Measurements from ENCODE around the gene ZNF519. TPM values are rescaled to one million over a fixed set of nuclear protein-coding genes. Genes with fewer than 3 reads are reported as not detected.
"Not testable (repeated sequence)": the region's sequence is repeated elsewhere in the genome, so short reads cannot be mapped to it uniquely, and the experiment has no call there.

ZNF519 gene
- total RNA-seq, 2 donors from 2014 or later: 24.6 to 31.9 TPM

DNA sequence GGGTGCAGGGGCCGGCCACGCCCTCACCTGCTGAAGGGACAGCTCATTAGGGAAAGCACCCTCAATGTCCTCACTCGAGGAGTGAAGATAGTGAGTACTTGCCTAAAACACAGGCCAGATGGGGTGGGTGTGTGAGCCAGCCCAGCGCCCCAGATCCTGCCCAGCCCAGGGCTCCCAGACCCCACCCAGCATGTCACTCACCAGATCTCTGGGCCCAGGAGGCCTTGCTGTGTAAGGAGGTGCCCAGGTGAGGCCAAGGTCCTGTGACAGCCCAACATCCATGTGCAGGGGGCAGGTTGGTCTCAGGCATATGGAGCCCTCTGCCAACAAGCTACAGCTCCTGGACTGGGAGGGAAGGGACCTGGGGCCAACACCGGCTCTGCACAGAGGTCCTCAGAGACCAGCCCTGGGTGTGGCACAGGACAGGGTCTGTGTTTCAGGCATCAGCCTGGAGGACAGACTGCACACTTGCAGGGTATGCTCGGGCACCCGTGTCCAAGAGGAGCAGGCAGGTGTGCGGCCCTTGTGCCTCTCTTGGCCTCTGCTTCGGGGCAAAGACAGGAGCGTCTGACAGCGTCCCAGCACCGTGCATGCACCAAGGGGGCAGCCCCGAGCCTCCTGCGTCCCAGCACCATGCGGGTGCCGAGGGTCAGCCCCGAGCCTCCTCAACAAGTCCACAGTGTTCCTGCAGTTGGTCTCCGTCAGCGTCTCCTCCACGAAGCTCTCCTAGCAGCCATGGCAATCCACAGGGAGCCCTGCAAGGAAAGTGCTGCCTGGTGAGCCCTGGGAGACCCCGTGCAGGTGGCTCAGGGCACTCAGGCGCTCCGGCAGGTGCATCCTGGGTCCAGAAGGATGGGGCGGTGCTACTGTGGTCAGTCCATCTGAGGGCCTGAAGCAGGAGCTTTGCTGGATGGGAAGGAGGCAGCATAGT lies 16.0 kb upstream of the ZNF519 start:
- H3K9me3 ChIP-seq (ENCODE audit: control insufficient read depth, low read length); H3K4me3 ChIP-seq (ENCODE audit: low read length); DNase-seq; H3K27ac ChIP-seq (ENCODE audit: low read depth, low read length); H3K36me3 ChIP-seq (ENCODE audit: control insufficient read depth, insufficient read depth, low read length); H3K36me3 Mint-ChIP-seq (ENCODE audit: low read depth); H3K4me1 Mint-ChIP-seq; H3K4me1 ChIP-seq (ENCODE audit: control insufficient read depth, insufficient read depth, low read length); H3K27me3 Mint-ChIP-seq (ENCODE audit: insufficient read depth); H3K27ac Mint-ChIP-seq; H3K4me3 Mint-ChIP-seq; H3K27me3 ChIP-seq (ENCODE audit: control insufficient read depth, insufficient read depth, low read length, poor library complexity, severe bottlenecking); H3K9ac ChIP-seq (ENCODE audit: extremely low read depth, low read length, poor library complexity, severe bottlenecking): not testable (repeated sequence)
- WGBS, 2 experiments (ENCODE audit: insufficient coverage in 1 of 2, insufficient read length in 1 of 2): 74 to 97% methylated on average over 6 to 24 of the region's 24 CpGs
- peaks cover 62% of the 10 kb centered on the region for H3K9me3 Mint-ChIP-seq

DNA sequence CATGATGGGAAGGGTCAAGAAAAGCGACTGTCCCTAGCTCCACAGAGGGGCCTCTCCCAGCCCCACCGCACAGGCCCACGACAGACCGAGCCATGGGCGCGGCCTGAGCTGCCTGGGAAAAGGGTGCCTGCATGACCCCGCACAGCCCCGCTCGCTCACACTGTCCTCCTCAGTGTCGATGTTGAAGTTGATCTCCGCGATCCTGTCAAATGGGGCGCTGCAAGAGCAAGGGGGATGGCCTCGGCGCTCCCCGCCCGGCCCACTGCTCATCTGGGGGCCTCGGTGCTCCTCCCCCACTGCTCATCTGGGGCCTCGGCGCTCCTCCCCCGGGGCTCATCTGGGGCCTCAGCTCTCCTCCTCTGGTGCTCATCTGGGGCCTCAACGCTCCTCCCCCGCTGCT lies 14.5 kb upstream of the ZNF519 start:
- H3K4me3 Mint-ChIP-seq; H3K9ac ChIP-seq (ENCODE audit: extremely low read depth, low read length, poor library complexity, severe bottlenecking); H3K36me3 Mint-ChIP-seq (ENCODE audit: low read depth); H3K27me3 ChIP-seq (ENCODE audit: control insufficient read depth, insufficient read depth, low read length, poor library complexity, severe bottlenecking); H3K9me3 ChIP-seq (ENCODE audit: control insufficient read depth, low read length); H3K4me3 ChIP-seq (ENCODE audit: low read length); H3K27ac ChIP-seq (ENCODE audit: low read depth, low read length); H3K36me3 ChIP-seq (ENCODE audit: control insufficient read depth, insufficient read depth, low read length); H3K27ac Mint-ChIP-seq; H3K27me3 Mint-ChIP-seq (ENCODE audit: insufficient read depth); H3K4me1 ChIP-seq (ENCODE audit: control insufficient read depth, insufficient read depth, low read length); H3K4me1 Mint-ChIP-seq; DNase-seq: not testable (repeated sequence)
- peaks cover 64% of the 10 kb centered on the region for H3K9me3 Mint-ChIP-seq
- WGBS, 2 experiments (ENCODE audit: insufficient coverage in 1 of 2, insufficient read length in 1 of 2): 93% methylated on average over 19 to 23 of the region's 23 CpGs

DNA sequence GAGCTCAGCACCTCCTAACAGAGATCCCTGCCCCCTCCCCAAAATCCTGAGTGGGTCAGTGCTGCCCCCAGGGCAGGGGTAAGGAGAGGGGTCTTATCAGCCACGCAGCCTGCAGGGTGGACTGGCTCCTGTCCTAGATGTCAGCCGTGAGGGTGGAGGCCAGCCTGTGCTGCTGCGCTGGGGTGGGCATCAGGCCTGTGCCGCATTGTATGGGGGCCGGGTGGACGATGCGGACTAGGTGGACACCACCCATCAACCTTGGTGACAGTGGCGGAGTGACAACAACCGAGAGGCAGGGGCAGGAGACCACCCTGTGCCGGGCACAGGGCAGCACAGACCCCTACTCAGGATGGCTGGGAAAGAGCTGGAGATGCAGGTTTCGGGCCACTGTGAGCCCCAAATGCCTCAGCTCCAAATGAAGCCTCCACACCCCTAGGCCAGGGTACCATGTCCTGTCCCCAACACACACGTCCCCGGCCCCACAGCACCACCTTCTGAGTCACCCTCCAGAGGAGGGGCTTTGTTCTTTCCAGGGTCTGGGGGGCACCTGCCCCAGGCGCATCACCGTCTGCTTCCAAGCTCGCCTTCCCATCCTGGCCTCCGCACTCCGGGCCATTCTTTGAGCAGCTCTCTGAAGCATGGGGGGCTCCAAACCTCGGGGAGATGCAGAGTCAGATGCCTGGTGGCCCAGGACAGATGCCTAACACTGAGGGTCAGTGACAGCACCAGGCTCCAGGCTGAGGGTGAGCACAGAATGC lies 13.5 kb upstream of the ZNF519 start:
- not testable (repeated sequence) for H3K4me3 ChIP-seq (ENCODE audit: low read length); H3K4me1 ChIP-seq (ENCODE audit: control insufficient read depth, insufficient read depth, low read length); H3K9ac ChIP-seq (ENCODE audit: extremely low read depth, low read length, poor library complexity, severe bottlenecking); DNase-seq; H3K27ac ChIP-seq (ENCODE audit: low read depth, low read length); H3K4me3 Mint-ChIP-seq; H3K27me3 ChIP-seq (ENCODE audit: control insufficient read depth, insufficient read depth, low read length, poor library complexity, severe bottlenecking); H3K9me3 ChIP-seq (ENCODE audit: control insufficient read depth, low read length); H3K36me3 ChIP-seq (ENCODE audit: control insufficient read depth, insufficient read depth, low read length); H3K27me3 Mint-ChIP-seq (ENCODE audit: insufficient read depth); H3K4me1 Mint-ChIP-seq; H3K36me3 Mint-ChIP-seq (ENCODE audit: low read depth); H3K27ac Mint-ChIP-seq
- peaks cover 65% of the 10 kb centered on the region for H3K9me3 Mint-ChIP-seq
- WGBS, 2 experiments (ENCODE audit: insufficient coverage in 1 of 2, insufficient read length in 1 of 2): 85 to 94% methylated on average over 7 to 19 of the region's 19 CpGs

DNA sequence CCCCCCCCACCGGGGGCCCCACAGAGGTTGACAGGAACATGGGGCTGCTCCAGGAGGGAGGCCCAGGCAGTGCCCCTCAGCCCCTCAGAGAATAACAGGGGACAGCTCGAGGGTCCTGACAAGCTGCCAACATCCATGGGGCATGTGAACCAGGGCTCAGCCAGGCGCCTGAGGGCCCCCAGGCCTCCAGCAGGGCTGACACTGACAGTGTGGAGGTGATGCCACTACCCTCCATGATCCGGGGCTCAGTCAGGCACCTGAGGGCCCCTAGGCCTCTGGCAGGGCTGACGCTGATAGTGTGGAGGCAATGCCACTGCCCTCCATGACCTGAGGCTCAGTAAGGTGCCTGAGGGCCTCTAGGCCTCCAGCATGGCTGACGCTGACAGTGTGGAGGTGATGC lies 12.8 kb upstream of the ZNF519 start:
- 72 to 100% methylated on average over 1 to 6 of the region's 6 CpGs for WGBS, 2 experiments (ENCODE audit: insufficient coverage in 1 of 2, insufficient read length in 1 of 2)
- H3K9me3 ChIP-seq (ENCODE audit: control insufficient read depth, low read length); H3K27ac Mint-ChIP-seq; H3K4me1 Mint-ChIP-seq; DNase-seq; H3K27me3 Mint-ChIP-seq (ENCODE audit: insufficient read depth); H3K27ac ChIP-seq (ENCODE audit: low read depth, low read length); H3K4me3 ChIP-seq (ENCODE audit: low read length); H3K36me3 Mint-ChIP-seq (ENCODE audit: low read depth); H3K9ac ChIP-seq (ENCODE audit: extremely low read depth, low read length, poor library complexity, severe bottlenecking); H3K27me3 ChIP-seq (ENCODE audit: control insufficient read depth, insufficient read depth, low read length, poor library complexity, severe bottlenecking); H3K36me3 ChIP-seq (ENCODE audit: control insufficient read depth, insufficient read depth, low read length); H3K4me1 ChIP-seq (ENCODE audit: control insufficient read depth, insufficient read depth, low read length); H3K4me3 Mint-ChIP-seq: not testable (repeated sequence)
- H3K9me3 Mint-ChIP-seq: peaks cover 63% of the 10 kb centered on the region

Measured in endodermal cell (in vitro differentiated cells).